Activated CD4-positive, alpha-beta T cell treated with anti-CD3 and anti-CD28 coated beads for 36 hours (primary cell): ENCODE data around the gene CHN2. TPM values are rescaled to one million over a fixed set of nuclear protein-coding genes. Genes with fewer than 3 reads are reported as not detected.

Source experiments
- ATAC-seq: fragments of 200-7000 bp; cut with Tn5 transposase; one replicate; pipeline ENCODE4 v1.10.0; 2021; ENCODE audit warnings: mild to moderate bottlenecking, moderate library complexity
- CTCF ChIA-PET: fragments of 350-600 bp; sonication (Branson Sonifier 250); formaldehyde crosslinking; loops from one replicate; lab custom pipeline; 2021; ENCODE audit warnings: antibody characterized with exemption; lab: Charles Lee
- POLR2A ChIA-PET: fragments of 350-600 bp; sonication (Branson Sonifier 250); formaldehyde crosslinking; loops from one replicate; lab custom pipeline; 2021; ENCODE audit warnings: antibody characterized with exemption, inconsistent platforms; lab: Charles Lee
- DNase-seq: peaks from one replicate; pipeline ENCODE4 v3.0.0-alpha.2; 2020
- H3K27ac Mint-ChIP-seq: one replicate; pipeline ENCODE4 v1.8.0; 2021; ENCODE audit warnings: mixed read lengths
- H3K27me3 Mint-ChIP-seq: one replicate; pipeline ENCODE4 v1.8.0; 2021; ENCODE audit warnings: mixed read lengths
- H3K36me3 Mint-ChIP-seq: one replicate; pipeline ENCODE4 v1.8.0; 2021; ENCODE audit warnings: low read depth, mixed read lengths
- H3K4me1 Mint-ChIP-seq: one replicate; pipeline ENCODE4 v1.8.0; 2021; ENCODE audit warnings: mixed read lengths
- H3K4me3 Mint-ChIP-seq: one replicate; pipeline ENCODE4 v1.8.0; 2021; ENCODE audit warnings: mild to moderate bottlenecking, moderate library complexity, mixed read lengths
- H3K9me3 Mint-ChIP-seq: one replicate; pipeline ENCODE4 v1.8.0; 2021; ENCODE audit warnings: low read depth, mixed read lengths
- intact Hi-C, 2 experiments: fragments of 100-400 bp; cut with DNase I in 1 of 2; cut with micrococcal nuclease in 1 of 2; formaldehyde crosslinking; loops; one replicate each; pipeline versions ENCODE4 v1.14.2 to v1.15.1; 2022 to 2024; cut with DNase I, micrococcal nuclease
- total RNA-seq, 2 experiments: library from RNA; stranded (reverse); gene quantifications; one replicate each; pipeline ENCODE4 v1.2.3, GENCODE V29; 2021

The CHN2 gene
- total RNA-seq, 2 experiments from 2014 or later: 0.25 to 0.39 TPM

DNA sequence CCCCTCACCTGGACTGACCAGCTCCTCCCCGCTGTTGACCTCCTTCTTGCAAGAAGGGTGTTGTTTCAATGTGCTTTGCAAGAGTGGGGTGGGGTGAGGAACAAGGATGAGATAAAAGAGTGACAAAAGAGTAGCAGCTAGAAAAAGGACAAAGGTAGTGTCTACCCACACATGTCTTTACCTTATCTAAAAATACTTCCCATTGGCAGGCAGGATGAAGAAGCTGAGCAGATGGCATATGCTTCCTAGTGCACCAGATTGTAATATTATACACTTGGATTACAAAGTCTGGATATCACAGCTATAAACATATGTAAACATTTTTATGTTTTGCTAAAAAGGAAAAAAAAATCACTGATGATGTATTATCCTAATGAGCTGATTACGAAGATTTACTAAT, 34.5 kb downstream of the CHN2 start:
- Mint-ChIP-seq H3K4me1 (peaks cover 4% of the 10 kb centered on the region), H3K4me3 (no peak overlapping the region), H3K27ac (no peak overlapping the region), H3K27me3 (peaks cover 1% of the 10 kb centered on the region), H3K9me3 (no peaks in the 10 kb centered on the region), H3K36me3 (no peaks in the 10 kb centered on the region)
- no peak for DNase-seq
- ChIA-PET POLR2A (no interaction called here), CTCF (interaction anchor here (0.6 kb wide), 1 partner anchor 125 kb away, joined by 3 read pairs; no protein-coding TSS in a partner anchor)
- ATAC-seq: no peak
- intact Hi-C loops: no loop called here

DNA sequence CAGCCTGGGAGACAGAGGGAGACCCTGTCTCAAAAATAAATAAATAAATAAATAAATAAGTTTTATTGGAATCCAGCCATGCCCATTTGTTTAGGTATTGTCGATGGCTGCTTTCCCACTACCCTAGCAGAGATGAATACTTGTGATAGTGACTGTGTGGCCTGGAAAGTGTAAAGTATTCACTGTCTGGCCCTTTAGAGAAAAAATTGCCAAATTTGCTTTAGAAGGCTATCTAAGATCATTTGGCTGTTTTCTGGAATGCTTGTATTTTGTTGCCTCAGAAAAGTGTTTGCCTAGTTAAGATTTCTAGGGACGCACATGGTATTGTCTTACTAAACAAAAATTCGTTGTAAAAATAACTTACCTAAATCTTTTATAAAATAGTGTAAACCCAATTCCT, 35.4 kb downstream of the CHN2 start:
- no peak overlapping the region for H3K27ac Mint-ChIP-seq
- H3K27me3 Mint-ChIP-seq: peaks cover 2% of the 10 kb centered on the region
- no peak overlapping the region for H3K4me3 Mint-ChIP-seq
- POLR2A ChIA-PET: interaction anchor here (0.6 kb wide), 1 partner anchor 19 kb away, joined by 8 read pairs; no protein-coding TSS in a partner anchor
- intact Hi-C loops: no loop called here
- no peak for DNase-seq
- ATAC-seq: no peak
- CTCF ChIA-PET: no interaction called here
- no peaks in the 10 kb centered on the region for H3K36me3 Mint-ChIP-seq
- no peaks in the 10 kb centered on the region for H3K9me3 Mint-ChIP-seq
- H3K4me1 Mint-ChIP-seq: peaks cover 13% of the 10 kb centered on the region

DNA sequence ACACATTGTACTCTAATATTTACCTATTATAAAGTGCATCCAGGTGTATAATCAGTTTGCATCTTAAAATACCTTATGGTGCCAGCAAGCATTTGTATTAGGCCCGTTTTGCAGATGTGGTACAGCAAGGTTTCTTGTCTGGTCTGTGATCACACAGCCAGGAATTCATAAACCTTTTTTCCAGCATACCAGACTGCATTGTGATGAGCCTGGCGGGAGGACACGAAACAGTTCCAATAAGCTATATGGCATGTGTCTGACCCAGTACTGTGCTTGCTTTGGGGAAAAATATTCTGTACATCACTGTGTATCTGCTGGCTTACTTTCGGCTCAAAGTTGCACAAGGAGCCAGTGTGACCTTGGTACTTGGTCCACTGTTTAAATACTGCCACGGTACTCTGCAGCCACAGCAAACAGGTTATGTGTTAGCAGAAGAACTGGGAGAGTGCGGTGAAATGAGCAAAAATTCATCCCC, 36.3 kb downstream of the CHN2 start:
- POLR2A ChIA-PET: no interaction called here
- CTCF ChIA-PET: no interaction called here
- ATAC-seq (no peak), DNase-seq (no peak)
- H3K27me3 Mint-ChIP-seq: peaks cover 2% of the 10 kb centered on the region
- no peaks in the 10 kb centered on the region for H3K36me3 Mint-ChIP-seq
- H3K4me3 Mint-ChIP-seq: no peak overlapping the region
- no peak overlapping the region for H3K27ac Mint-ChIP-seq
- intact Hi-C loops: no loop called here
- H3K9me3 Mint-ChIP-seq: no peaks in the 10 kb centered on the region
- peaks cover 15% of the 10 kb centered on the region for H3K4me1 Mint-ChIP-seq

DNA sequence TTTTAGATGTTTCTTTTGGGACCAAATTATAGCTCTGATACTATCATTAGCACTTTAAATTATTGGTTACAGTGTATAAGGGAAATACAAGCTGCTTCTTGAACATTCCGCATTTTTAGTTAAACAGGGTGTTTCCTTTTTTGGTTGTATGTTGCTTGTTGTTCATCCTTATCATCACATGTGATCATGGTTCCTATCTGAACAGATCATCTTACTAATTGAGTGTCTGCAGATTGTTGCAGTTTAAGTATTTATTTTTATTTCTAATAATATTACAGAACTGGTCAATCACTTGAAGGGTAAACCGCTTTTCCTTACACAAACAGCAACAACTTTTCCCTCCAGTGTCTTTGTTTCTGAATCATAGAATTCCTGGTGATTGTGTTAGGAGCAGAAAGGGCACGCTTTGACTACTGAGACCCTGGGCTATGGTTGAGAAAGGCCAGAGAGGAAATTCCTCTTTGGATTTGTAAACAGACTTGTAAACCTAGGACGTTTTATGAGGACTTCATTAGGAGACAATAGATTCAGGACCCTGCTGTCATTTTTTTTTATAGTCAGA, 37.2 kb downstream of the CHN2 start:
- Mint-ChIP-seq H3K36me3 (no peaks in the 10 kb centered on the region), H3K4me3 (no peak overlapping the region), H3K27ac (no peak overlapping the region), H3K27me3 (peaks cover 2% of the 10 kb centered on the region), H3K4me1 (peaks cover 15% of the 10 kb centered on the region), H3K9me3 (no peaks in the 10 kb centered on the region)
- no peak for ATAC-seq
- POLR2A ChIA-PET: no interaction called here
- DNase-seq: no peak
- intact Hi-C loops: no loop called here
- CTCF ChIA-PET: interaction anchor here (0.6 to 1.4 kb wide), 4 partner anchors 11 to 311 kb away, joined by 3 to 4 read pairs (median 4); no protein-coding TSS in a partner anchor

DNA sequence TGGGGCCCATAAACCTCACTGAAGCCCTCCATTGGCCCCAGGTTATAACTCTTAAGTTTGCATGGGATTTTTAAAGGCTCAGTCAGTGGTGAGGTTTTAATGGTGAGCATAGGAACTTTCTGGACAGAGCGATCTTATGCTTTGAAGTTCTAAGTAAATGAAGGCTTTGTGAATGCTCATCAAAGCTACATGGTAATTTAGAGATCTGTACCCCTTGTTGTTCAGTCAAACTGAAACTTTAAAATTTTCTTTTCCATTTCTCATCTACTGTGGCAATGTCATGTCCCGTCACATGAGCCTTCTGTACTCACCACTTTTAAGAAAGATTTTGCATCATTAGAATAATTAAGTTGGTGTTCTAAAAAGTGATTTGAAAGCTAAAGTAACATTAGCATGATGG, 39.9 kb downstream of the CHN2 start:
- intact Hi-C loops: loop anchor here in 1 of 2 experiments (1.0 kb wide), 1 partner anchor 10 kb away; no protein-coding TSS in a partner anchor
- POLR2A ChIA-PET: no interaction called here
- CTCF ChIA-PET: no interaction called here
- no peak overlapping the region for H3K4me3 Mint-ChIP-seq
- peaks cover 3% of the 10 kb centered on the region for H3K27me3 Mint-ChIP-seq
- H3K4me1 Mint-ChIP-seq: peaks cover 15% of the 10 kb centered on the region
- ATAC-seq (peak; percentile 91), DNase-seq (no peak)
- no peaks in the 10 kb centered on the region for H3K9me3 Mint-ChIP-seq
- H3K36me3 Mint-ChIP-seq: no peaks in the 10 kb centered on the region
- H3K27ac Mint-ChIP-seq: no peak overlapping the region

DNA sequence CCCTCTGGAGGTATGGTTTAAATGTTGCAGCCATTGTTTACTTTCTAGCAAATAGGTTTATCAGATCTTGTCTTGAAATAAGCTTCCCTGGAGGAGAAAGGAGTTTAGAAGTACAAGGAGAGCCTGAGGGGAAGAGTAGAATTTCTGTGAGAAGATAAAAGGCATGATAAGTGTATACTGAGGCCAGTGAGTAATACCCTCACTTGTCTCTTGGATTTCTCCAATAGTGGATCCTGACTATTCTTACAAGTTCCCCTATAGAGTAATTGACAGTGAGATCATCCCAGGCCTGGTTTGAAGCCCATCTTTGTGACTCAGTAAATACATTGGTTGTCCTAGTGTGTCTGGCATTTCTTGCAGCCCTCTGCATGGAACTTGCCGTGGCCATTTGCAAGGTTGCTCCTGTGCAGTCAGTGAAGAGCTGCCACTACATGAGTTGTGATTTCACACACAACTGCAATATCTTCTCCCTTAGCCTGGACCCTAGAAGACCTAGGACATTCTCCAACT, 41.6 kb downstream of the CHN2 start:
- ATAC-seq: no peak
- POLR2A ChIA-PET: no interaction called here
- intact Hi-C loops: no loop called here
- no peak for DNase-seq
- no peaks in the 10 kb centered on the region for H3K36me3 Mint-ChIP-seq
- no peaks in the 10 kb centered on the region for H3K9me3 Mint-ChIP-seq
- CTCF ChIA-PET: no interaction called here
- peaks cover 15% of the 10 kb centered on the region for H3K4me1 Mint-ChIP-seq
- H3K4me3 Mint-ChIP-seq: no peak overlapping the region
- H3K27ac Mint-ChIP-seq: no peak overlapping the region
- H3K27me3 Mint-ChIP-seq: peaks cover 7% of the 10 kb centered on the region

DNA sequence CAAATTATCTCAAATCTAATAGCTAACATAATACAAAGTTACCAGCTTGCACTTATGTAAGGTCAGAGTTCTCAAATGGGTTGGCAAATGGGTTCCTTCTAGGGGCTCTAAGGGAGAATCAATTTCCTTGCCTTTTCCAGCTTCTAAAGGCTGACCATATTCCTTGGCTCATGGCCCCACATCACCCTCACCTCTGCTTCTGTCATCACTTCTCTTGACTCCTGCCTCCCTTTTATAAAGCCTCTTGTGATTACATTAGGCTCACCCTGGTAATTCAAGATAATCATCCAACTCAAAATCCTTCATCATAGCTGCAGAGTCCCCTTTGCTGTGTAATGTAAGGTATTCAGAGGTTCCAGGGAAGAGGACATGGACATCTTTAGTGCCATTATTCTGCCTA, 42.1 kb downstream of the CHN2 start:
- no peak overlapping the region for H3K4me3 Mint-ChIP-seq
- ChIA-PET POLR2A (interaction anchor here (0.6 kb wide), 1 partner anchor 55 kb away, joined by 3 read pairs; no protein-coding TSS in a partner anchor), CTCF (no interaction called here)
- H3K4me1 Mint-ChIP-seq: peaks cover 15% of the 10 kb centered on the region
- peaks cover 7% of the 10 kb centered on the region for H3K27me3 Mint-ChIP-seq
- DNase-seq (no peak), ATAC-seq (no peak)
- intact Hi-C loops: no loop called here
- no peaks in the 10 kb centered on the region for H3K9me3 Mint-ChIP-seq
- H3K36me3 Mint-ChIP-seq: no peaks in the 10 kb centered on the region
- H3K27ac Mint-ChIP-seq: no peak overlapping the region

DNA sequence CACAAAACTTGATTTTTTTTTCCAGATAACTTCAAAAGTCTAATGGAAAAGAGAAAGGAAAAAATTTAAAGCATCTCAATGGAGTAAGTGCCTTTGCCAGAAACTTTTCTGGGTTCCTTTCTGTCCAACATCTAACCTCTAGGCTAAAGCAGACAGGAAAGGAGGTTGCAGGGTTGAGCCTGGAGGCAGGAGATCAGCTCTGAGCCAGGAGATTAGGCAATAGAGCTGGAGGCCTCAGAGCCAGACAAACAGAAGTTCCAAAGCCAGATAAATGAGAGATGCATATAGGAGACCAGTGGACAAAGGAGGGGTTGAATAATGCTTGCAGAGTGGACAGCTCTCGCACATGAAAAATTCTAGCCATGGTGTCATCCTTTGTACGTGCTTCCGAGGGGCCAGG, 42.9 kb downstream of the CHN2 start:
- Mint-ChIP-seq H3K4me1 (peaks cover 15% of the 10 kb centered on the region), H3K9me3 (no peaks in the 10 kb centered on the region), H3K27me3 (peaks cover 7% of the 10 kb centered on the region), H3K36me3 (no peaks in the 10 kb centered on the region), H3K27ac (no peak overlapping the region), H3K4me3 (no peak overlapping the region)
- CTCF ChIA-PET: interaction anchor here (0.7 to 2.3 kb wide), 2 partner anchors 155 to 310 kb away, joined by 3 to 7 read pairs; no protein-coding TSS in a partner anchor
- intact Hi-C loops: no loop called here
- no peak for DNase-seq
- POLR2A ChIA-PET: interaction anchor here (0.6 kb wide), 1 partner anchor 54 kb away, joined by 3 read pairs; no protein-coding TSS in a partner anchor
- no peak for ATAC-seq

DNA sequence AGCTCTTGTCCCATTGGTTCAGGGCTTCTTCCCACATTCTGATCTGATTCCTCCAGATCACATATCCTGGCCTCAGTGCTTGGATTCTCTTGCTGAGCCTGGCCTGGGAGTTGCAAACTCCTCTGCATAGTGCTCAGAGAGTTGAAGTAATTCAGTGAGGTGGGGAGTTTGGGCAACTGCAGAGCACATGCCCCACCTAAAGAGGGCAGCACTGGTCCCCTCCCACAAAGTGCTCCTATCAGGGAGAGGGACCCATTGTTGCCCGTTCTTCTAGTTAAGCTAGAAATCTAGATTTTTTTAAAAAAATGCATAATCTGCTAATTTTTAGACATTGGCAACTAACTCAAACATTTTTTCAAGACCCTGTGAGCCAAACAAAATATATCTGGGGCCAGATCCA, 45.1 kb downstream of the CHN2 start:
- H3K4me3 Mint-ChIP-seq: no peak overlapping the region
- no peaks in the 10 kb centered on the region for H3K36me3 Mint-ChIP-seq
- POLR2A ChIA-PET: no interaction called here
- intact Hi-C loops: loop anchor here in 1 of 2 experiments (5.0 kb wide), 1 partner anchor 168 kb away; no protein-coding TSS in a partner anchor
- H3K27ac Mint-ChIP-seq: no peak overlapping the region
- peaks cover 20% of the 10 kb centered on the region for H3K4me1 Mint-ChIP-seq
- H3K9me3 Mint-ChIP-seq: no peaks in the 10 kb centered on the region
- ATAC-seq (no peak), DNase-seq (peak; percentile 49)
- CTCF ChIA-PET: interaction anchor here (1.0 kb wide), 1 partner anchor 38 kb away, joined by 3 read pairs; no protein-coding TSS in a partner anchor
- H3K27me3 Mint-ChIP-seq: peaks cover 5% of the 10 kb centered on the region

DNA sequence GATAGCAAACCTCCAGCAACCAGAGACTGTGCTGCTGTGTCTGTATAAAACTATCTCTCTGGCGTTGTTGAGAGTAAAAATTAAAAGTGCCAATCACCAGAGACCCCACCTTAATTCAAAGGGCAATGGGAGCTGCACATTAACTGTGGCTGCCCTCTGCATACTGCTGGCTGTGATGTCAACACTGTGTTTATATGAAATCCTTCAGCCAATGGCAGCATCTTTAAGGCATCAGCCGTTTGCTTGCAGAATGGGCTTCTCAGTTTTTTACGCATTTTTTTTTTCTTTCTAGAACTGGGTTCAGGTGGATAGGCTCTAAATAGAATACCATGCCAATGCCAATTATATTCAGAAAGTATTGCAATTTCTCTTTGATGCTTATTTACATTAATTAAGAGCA, 47.7 kb downstream of the CHN2 start:
- H3K4me3 Mint-ChIP-seq: no peak overlapping the region
- peaks cover 18% of the 10 kb centered on the region for H3K4me1 Mint-ChIP-seq
- CTCF ChIA-PET: interaction anchor here (0.6 to 1.0 kb wide), 3 partner anchors 10 to 95 kb away, joined by 3 read pairs; no protein-coding TSS in a partner anchor
- ATAC-seq: no peak
- no peak for DNase-seq
- no peaks in the 10 kb centered on the region for H3K36me3 Mint-ChIP-seq
- H3K27ac Mint-ChIP-seq: no peak overlapping the region
- no peaks in the 10 kb centered on the region for H3K9me3 Mint-ChIP-seq
- intact Hi-C loops: loop anchor here in 1 of 2 experiments (5.0 kb wide), 1 partner anchor 165 kb away; no protein-coding TSS in a partner anchor
- H3K27me3 Mint-ChIP-seq: peaks cover 12% of the 10 kb centered on the region
- POLR2A ChIA-PET: no interaction called here

DNA sequence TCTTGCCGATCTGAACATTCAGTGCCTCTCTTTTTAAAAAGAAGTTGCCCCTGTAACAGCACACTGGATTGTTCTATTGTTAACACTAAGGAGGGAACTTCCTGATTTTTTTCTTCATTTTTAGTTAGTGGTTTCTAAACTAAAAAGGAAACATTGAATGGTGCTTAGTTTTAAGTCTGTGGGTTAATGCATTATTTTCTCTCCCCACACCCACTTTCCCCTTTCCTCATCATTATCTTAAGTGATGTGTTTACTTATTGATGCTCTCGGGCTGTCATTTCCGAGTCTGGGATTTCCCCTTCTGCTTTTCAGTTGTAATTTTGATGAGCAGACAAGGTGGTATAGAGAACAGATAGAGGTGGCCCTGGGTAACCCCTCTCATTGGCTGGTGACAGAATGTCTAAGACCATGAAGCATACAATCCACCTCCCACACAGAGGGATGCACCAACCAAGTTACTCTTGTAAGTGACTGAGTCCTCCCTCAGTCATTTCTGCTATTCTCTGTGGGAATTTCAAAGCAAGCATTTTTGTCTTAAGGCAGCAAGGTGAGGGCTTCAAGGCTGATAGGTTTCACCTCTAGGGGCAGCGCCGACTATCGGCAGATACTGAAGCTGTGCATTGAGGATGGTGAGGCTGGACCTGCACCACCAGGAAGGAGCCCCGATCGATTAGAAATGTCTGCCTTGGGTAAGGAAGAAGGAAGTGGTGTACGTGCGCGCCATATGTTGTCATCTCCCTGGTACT, 49.5 kb downstream of the CHN2 start:
- POLR2A ChIA-PET: no interaction called here
- H3K4me1 Mint-ChIP-seq: peaks cover 18% of the 10 kb centered on the region
- no peaks in the 10 kb centered on the region for H3K36me3 Mint-ChIP-seq
- peaks cover 12% of the 10 kb centered on the region for H3K27me3 Mint-ChIP-seq
- H3K4me3 Mint-ChIP-seq: peak overlapping the region; percentile 20
- CTCF ChIA-PET: interaction anchor here (0.5 to 1.3 kb wide), 2 partner anchors 11 to 143 kb away, joined by 3 to 4 read pairs; no protein-coding TSS in a partner anchor
- ATAC-seq: peak; percentile 99
- no peaks in the 10 kb centered on the region for H3K9me3 Mint-ChIP-seq
- H3K27ac Mint-ChIP-seq: peak overlapping the region; percentile 34
- peak; percentile 81 for DNase-seq
- intact Hi-C loops: loop anchor here (1.0 to 5.0 kb wide), 7 partner anchors 10 to 163 kb away; partner anchors contain the start of gene CHN2 (in 1 of the 2)
